HCT116 (cell line): ENCODE results near the gene IFT25. TPM values are rescaled to one million over a fixed set of nuclear protein-coding genes. Genes with fewer than 3 reads are reported as not detected.

ENCODE experiments used
- ATAC-seq: fragments of 200-7000 bp; cut with Tn5 transposase; 2 replicates; pipeline ENCODE4 v1.9.1; 2020; ENCODE audit warnings: mild to moderate bottlenecking, moderate library complexity
- BruUV-seq: library from RNA; stranded (reverse); fragments of 400-500 nt; replicated peaks from 2 replicates; lab custom pipeline; 2021; lab: Mats Ljungman, UMichigan
- CTCF ChIA-PET: fragments of 300-600 bp; sonication (Branson Sonifier 250); formaldehyde crosslinking; loops from one replicate; lab custom pipeline; 2021; ENCODE audit warnings: antibody characterized with exemption; lab: Charles Lee
- POLR2A ChIA-PET: fragments of 300-600, 350-600 bp; sonication (Branson Sonifier 250); formaldehyde crosslinking; loops from one replicate; lab custom pipeline; 2021; ENCODE audit warnings: antibody characterized with exemption; lab: Charles Lee
- RAD21 ChIA-PET, 2 experiments: fragments of 300-600 bp; sonication (Branson Sonifier 250); formaldehyde crosslinking; loops; one replicate each; lab custom pipeline; 2023; ENCODE audit warnings: low total read pairs in 2 of 2; ENCODE audit not compliant: uncharacterized antibody in 2 of 2, unreplicated experiment in 2 of 2, low non-redundant PET in 1 of 2; lab: Charles Lee
- DNase-seq: peaks from one replicate; pipeline ENCODE4 v3.0.0-alpha.2; 2010; ENCODE audit warnings: low read depth, low spot score
- H2AFZ ChIP-seq: fragments of 200-600 bp; shearing (Covaris generic), sonication (generic); 2 replicates; pipeline ENCODE4 v1.6.1; 2017; ENCODE audit warnings: low read depth, mixed run types, mixed read lengths, antibody characterized with exemption, low read length; ENCODE audit not compliant: poor library complexity, severe bottlenecking
- H3K27ac ChIP-seq: 2 replicates; pipeline ENCODE4 v1.5.1; 2012; ENCODE audit warnings: low read depth, low read length
- H3K27me3 ChIP-seq: fragments of 200-600 bp; sonication (generic); 2 replicates; pipeline ENCODE4 v1.6.1; 2016; ENCODE audit warnings: mixed run types, low read length, mixed read lengths; ENCODE audit not compliant: insufficient read depth
- H3K36me3 ChIP-seq, 2 experiments: fragments of 200-500 bp in 1 of 2; fragments of 200-600 bp in 1 of 2; sonication (Bioruptor generic) in 1 of 2; sonication (generic) in 1 of 2; 2 replicates each; pipeline versions ENCODE4 v1.5.1 to v1.6.1; 2014 to 2016; ENCODE audit warnings: low read length in 2 of 2, inconsistent platforms in 1 of 2, mixed read lengths in 1 of 2, mixed run types in 1 of 2; ENCODE audit not compliant: insufficient read depth in 2 of 2, control insufficient read depth in 1 of 2
- H3K4me1 ChIP-seq, 2 experiments: fragments of 200-600 bp in 1 of 2; sonication (generic) in 1 of 2; 2 replicates each; pipeline versions ENCODE4 v1.5.1 to v1.6.1; 2012 to 2017; ENCODE audit warnings: low read length in 2 of 2, inconsistent platforms in 1 of 2, mild to moderate bottlenecking in 1 of 2, mixed read lengths in 1 of 2, mixed run types in 1 of 2, moderate library complexity in 1 of 2; ENCODE audit not compliant: insufficient read depth in 2 of 2, control insufficient read depth in 1 of 2
- H3K4me2 ChIP-seq: fragments of 200-600 bp; sonication (generic); 2 replicates; pipeline ENCODE4 v1.6.1; 2017; ENCODE audit warnings: mixed run types, low read length, mixed read lengths
- H3K4me3 ChIP-seq, 2 experiments: fragments of 200-600 bp in 1 of 2; sonication (generic) in 1 of 2; replicated peaks in 1 of 2; 2 replicates each; pipeline ENCODE4 v1.5.1; 2011 to 2016; ENCODE audit warnings: low read length in 2 of 2, control low read depth in 1 of 2, low read depth in 1 of 2, mild to moderate bottlenecking in 1 of 2, mixed read lengths in 1 of 2, mixed run types in 1 of 2
- H3K79me2 ChIP-seq: fragments of 200-600 bp; sonication (generic); 2 replicates; pipeline ENCODE4 v1.6.1; 2017; ENCODE audit warnings: mild to moderate bottlenecking, mixed run types, low read length, moderate library complexity, mixed read lengths; ENCODE audit not compliant: insufficient read depth
- H3K9ac ChIP-seq: fragments of 200-600 bp; sonication (generic); 2 replicates; pipeline ENCODE4 v1.6.1; 2016; ENCODE audit warnings: low read length, mixed read lengths
- H3K9me2 ChIP-seq: fragments of 200-600 bp; sonication (generic), shearing (Covaris generic); 2 replicates; pipeline ENCODE4 v1.6.1; 2017; ENCODE audit warnings: mixed run types, mild to moderate bottlenecking, moderate library complexity; ENCODE audit not compliant: insufficient read depth
- H3K9me3 ChIP-seq, 2 experiments: fragments of 200-500 bp in 1 of 2; fragments of 200-600 bp in 1 of 2; sonication (Bioruptor generic) in 1 of 2; sonication (generic) in 1 of 2; 2 replicates each; pipeline ENCODE4 v1.6.1; 2014 to 2017; ENCODE audit warnings: low read length in 2 of 2, mixed read lengths in 2 of 2, inconsistent platforms in 1 of 2, low read depth in 1 of 2, mild to moderate bottlenecking in 1 of 2, mixed run types in 1 of 2, moderate library complexity in 1 of 2; ENCODE audit not compliant: control insufficient read depth in 1 of 2, insufficient read depth in 1 of 2
- H4K20me1 ChIP-seq: fragments of 200-600 bp; sonication (generic), shearing (Covaris generic); 2 replicates; pipeline ENCODE4 v1.6.1; 2017; ENCODE audit warnings: mixed run types, mild to moderate bottlenecking, moderate library complexity; ENCODE audit not compliant: insufficient read depth
- CBX3 ChIP-seq: IDR thresholded peaks from 2 replicates; pipeline ENCODE4 v1.6.1; 2012; ENCODE audit warnings: low read depth
- CTCF ChIP-seq, 3 experiments: fragments of 200-600 bp in 1 of 3; sonication (generic) in 1 of 3; IDR thresholded peaks in 2 of 3; conservative IDR thresholded peaks in 1 of 3; 2 replicates each; pipeline ENCODE4 v1.5.1; 2012 to 2017; ENCODE audit warnings: low read depth in 2 of 3, low read length in 2 of 3, antibody characterized with exemption in 1 of 3, borderline replicate concordance in 1 of 3, control low read depth in 1 of 3, mild to moderate bottlenecking in 1 of 3, mixed read lengths in 1 of 3, mixed run types in 1 of 3, moderate library complexity in 1 of 3; ENCODE audit not compliant: insufficient read depth in 1 of 3
- EGR1 ChIP-seq: IDR thresholded peaks from 2 replicates; pipeline ENCODE4 v1.6.1; 2012; ENCODE audit warnings: low read depth
- EZH2phosphoT487 ChIP-seq: fragments of 200-600 bp; IDR thresholded peaks from 2 replicates; pipeline ENCODE4 v1.6.1; 2018; ENCODE audit warnings: antibody characterized with exemption, borderline replicate concordance
- FOSL1 ChIP-seq: IDR thresholded peaks from 2 replicates; pipeline ENCODE4 v1.6.1; 2012; ENCODE audit warnings: low read depth
- MAX ChIP-seq: IDR thresholded peaks from 2 replicates; pipeline ENCODE4 v1.6.1; 2012
- POLR2A ChIP-seq: IDR thresholded peaks from 2 replicates; pipeline ENCODE4 v1.7.0; 2011; ENCODE audit warnings: borderline replicate concordance; ENCODE audit not compliant: insufficient read depth, insufficient read length; ENCODE audit errors: extremely low read depth
- REST ChIP-seq: IDR thresholded peaks from 2 replicates; pipeline ENCODE4 v1.6.1; 2012; ENCODE audit warnings: low read depth
- SIN3A ChIP-seq: IDR thresholded peaks from 2 replicates; pipeline ENCODE4 v1.6.1; 2012; ENCODE audit warnings: low read depth
- SP1 ChIP-seq: IDR thresholded peaks from 2 replicates; pipeline ENCODE4 v1.6.1; 2012; ENCODE audit warnings: low read depth
- SRF ChIP-seq: IDR thresholded peaks from 2 replicates; pipeline ENCODE4 v1.6.1; 2012; ENCODE audit warnings: low read depth
- ZFX ChIP-seq: fragments of 450-650 bp; IDR thresholded peaks from 2 replicates; pipeline ENCODE4 v1.6.1; 2017
- intact Hi-C: fragments of 100-400 bp; cut with micrococcal nuclease; formaldehyde crosslinking; loops from 2 replicates; pipeline ENCODE4 v1.10.0; 2022
- total RNA-seq: library from RNA; stranded (reverse); gene quantifications from one replicate; pipeline ENCODE4 v1.2.1, GENCODE V29; 2021; ENCODE audit not compliant: unreplicated experiment
- TF ChIP-seq, protein P1 (sequence below): IDR thresholded peaks from 2 replicates; pipeline ENCODE4 v1.6.1; 2012

The IFT25 gene
- total RNA-seq, 1 experiment from 2014 or later: 45.1 TPM

- H2AFZ ChIP-seq: no peak overlapping the region
- H3K79me2 ChIP-seq: no peaks in the 10 kb centered on the region
- no peaks in the 10 kb centered on the region for H3K9me3 ChIP-seq
- H3K4me3 ChIP-seq: no peak overlapping the region
- TF ChIP-seq MAX (no peak), EGR1 (no peak), EZH2phosphoT487 (no peak), ZFX (no peak)
- TF ChIP-seq, protein P1, sequence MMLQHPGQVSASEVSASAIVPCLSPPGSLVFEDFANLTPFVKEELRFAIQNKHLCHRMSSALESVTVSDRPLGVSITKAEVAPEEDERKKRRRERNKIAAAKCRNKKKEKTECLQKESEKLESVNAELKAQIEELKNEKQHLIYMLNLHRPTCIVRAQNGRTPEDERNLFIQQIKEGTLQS: no peak
- TF ChIP-seq, all 23 proteins: peak for 0
- Histone ChIP-seq H3K27ac (no peak overlapping the region), H3K4me2 (no peak overlapping the region), H3K9ac (no peak overlapping the region), H4K20me1 (no peaks in the 10 kb centered on the region), H3K9me2 (no peaks in the 10 kb centered on the region), H3K27me3 (no peaks in the 10 kb centered on the region), H3K36me3 (no peaks in the 10 kb centered on the region), H3K4me1 (peaks cover 7% of the 10 kb centered on the region in 2 experiments; a peak in 3 of 4 replicates)
- POLR2A ChIA-PET: no interaction called here
- DNase-seq (no peak), ATAC-seq (no peak)
- CTCF ChIA-PET: no interaction called here
- RAD21 ChIA-PET: no interaction called here
- BruUV-seq: no TSS peak
- intact Hi-C loops: no loop called here
Observed at GRCh38 chr1:53984726-53985125, 39.2 kb upstream of the IFT25 start.

- no peak overlapping the region for H3K4me3 ChIP-seq
- no peak for TF ChIP-seq POLR2A
- TF ChIP-seq, protein P1: no peak
- TF ChIP-seq SP1: no peak
- no peak for TF ChIP-seq CBX3
- no peak for TF ChIP-seq CTCF (IDR thresholded peaks at IDR 0.05 in 2 of 3, conservative IDR thresholded peaks at IDR 0.05 in 1 of 3; ENCODE audit: borderline replicate concordance in 1 of 3, insufficient read depth in 1 of 3, low read depth in 2 of 3, low read length in 2 of 3)
- TF ChIP-seq EZH2phosphoT487: no peak
- no peak for TF ChIP-seq ZFX
- no peak for TF ChIP-seq SRF
- TF ChIP-seq FOSL1: no peak
- no peak for TF ChIP-seq REST
- no peak for TF ChIP-seq SIN3A
Observed at GRCh38 chr1:53982763-53983104, 37.2 kb upstream of the IFT25 start.

More at GRCh38 chr1:53982763-53983104, 37.2 kb upstream of the IFT25 start:
- Histone ChIP-seq H3K36me3 (no peaks in the 10 kb centered on the region), H3K27me3 (no peaks in the 10 kb centered on the region), H3K9me2 (no peaks in the 10 kb centered on the region), H2AFZ (peak overlapping the region; percentile 43), H3K9ac (no peak overlapping the region), H3K4me1 (peaks cover 7% of the 10 kb centered on the region in 2 experiments; a peak in 3 of 4 replicates), H3K4me2 (peak overlapping the region; percentile 38; the same call in 1 of the 2 replicates), H4K20me1 (no peaks in the 10 kb centered on the region), H3K79me2 (no peaks in the 10 kb centered on the region), H3K9me3 (no peaks in the 10 kb centered on the region), H3K27ac (no peak overlapping the region)
- ChIA-PET CTCF (no interaction called here), RAD21 (no interaction called here), POLR2A (interaction anchor here (0.6 kb wide), 1 partner anchor 32 kb away, joined by 4 read pairs; no protein-coding TSS in a partner anchor)
- no TSS peak for BruUV-seq
- intact Hi-C loops: no loop called here
- DNase-seq: no peak
- peak; percentile 20; the same call in 1 of the 2 replicates for ATAC-seq
